KG1 (cell line): ENCODE data around the gene LARGE1.

Source experiments
- DNase-seq: peaks from one replicate; lab custom pipeline; 2025; lab: John Stamatoyannopoulos, UW

Gene LARGE1

GRCh38 chr22:33303099-33303498, 617.2 kb downstream of the LARGE1 start:
- DNase-seq, result no peak

- no peak for DNase-seq
Measured at GRCh38 chr22:33302549-33302948, 617.7 kb downstream of the LARGE1 start.

GRCh38 chr22:33302049-33302545, 618.2 kb downstream of the LARGE1 start:
- peak; percentile 8 for DNase-seq

- no peak for DNase-seq
Measured at GRCh38 chr22:33300165-33300564, 620.1 kb downstream of the LARGE1 start.

GRCh38 chr22:33299245-33299956, 620.9 kb downstream of the LARGE1 start:
- no peak for DNase-seq

- DNase-seq, result no peak
Measured at GRCh38 chr22:33296941-33297340, 623.3 kb downstream of the LARGE1 start.

GRCh38 chr22:33288078-33288477, 632.2 kb downstream of the LARGE1 start:
- no peak for DNase-seq

GRCh38 chr22:33275073-33275443, 645.2 kb downstream of the LARGE1 start:
- no peak for DNase-seq

- DNase-seq, result no peak
Measured at GRCh38 chr22:33274214-33275072, 645.8 kb downstream of the LARGE1 start.

GRCh38 chr22:33272871-33273270, 647.4 kb downstream of the LARGE1 start:
- no peak for DNase-seq

- no peak for DNase-seq
Measured at GRCh38 chr22:33272180-33272579, 648.1 kb downstream of the LARGE1 start.

GRCh38 chr22:33271390-33272161, 648.7 kb downstream of the LARGE1 start:
- no peak for DNase-seq

- DNase-seq, result no peak
Measured at GRCh38 chr22:33270596-33270995, 649.7 kb downstream of the LARGE1 start.

GRCh38 chr22:33261699-33262098, 658.6 kb downstream of the LARGE1 start:
- DNase-seq, result no peak

- DNase-seq, result no peak
Measured at GRCh38 chr22:33260498-33260897, 659.8 kb downstream of the LARGE1 start.

GRCh38 chr22:33255791-33256190, 664.5 kb downstream of the LARGE1 start:
- no peak for DNase-seq

- DNase-seq, result no peak
Measured at GRCh38 chr22:33248948-33249347, 671.3 kb downstream of the LARGE1 start.

GRCh38 chr22:33247758-33248157, 672.5 kb downstream of the LARGE1 start:
- DNase-seq, result no peak

GRCh38 chr22:33242078-33242477, 678.2 kb downstream of the LARGE1 start:
- DNase-seq, result no peak

- DNase-seq, result no peak
Measured at GRCh38 chr22:33240888-33241475, 679.3 kb downstream of the LARGE1 start.

GRCh38 chr22:33232071-33232470, 688.2 kb downstream of the LARGE1 start:
- DNase-seq, result no peak

- DNase-seq, result no peak
Measured at GRCh38 chr22:33227791-33228190, 692.5 kb downstream of the LARGE1 start.
